BE2C (cell line): ENCODE data around the gene INSC.

Source experiments
- DNase-seq: peaks from one replicate; pipeline ENCODE4 v3.0.0-alpha.2; 2020
- H3K27me3 ChIP-seq: fragments of 250-450 bp; sonication (Bioruptor Pico); 2 replicates; pipeline ENCODE4 v1.5.1; 2020; ENCODE audit warnings: mild to moderate bottlenecking
- H3K36me3 ChIP-seq: fragments of 250-450 bp; sonication (Bioruptor Pico); 2 replicates; pipeline ENCODE4 v1.5.1; 2020; ENCODE audit warnings: mild to moderate bottlenecking
- H3K4me1 ChIP-seq: fragments of 250-450 bp; sonication (Bioruptor Pico); 2 replicates; pipeline ENCODE4 v1.5.1; 2020
- H3K4me3 ChIP-seq: 2 replicates; pipeline ENCODE4 v1.5.1; 2011; ENCODE audit warnings: low read depth, low read length
- H3K9me3 ChIP-seq: fragments of 250-450 bp; sonication (Bioruptor Pico); 2 replicates; pipeline ENCODE4 v1.5.1; 2020
- CTCF ChIP-seq: IDR thresholded peaks from 2 replicates; pipeline ENCODE4 v1.5.1; 2012; ENCODE audit warnings: mild to moderate bottlenecking, low read depth, low read length

The INSC gene

GRCh38 chr11:15157606-15158137, 42.9 kb downstream of the INSC start:
- Histone ChIP-seq H3K9me3 (no peaks in the 10 kb centered on the region), H3K27me3 (no peaks in the 10 kb centered on the region), H3K4me3 (no peak overlapping the region), H3K36me3 (no peaks in the 10 kb centered on the region), H3K4me1 (no peaks in the 10 kb centered on the region)
- no peak for TF ChIP-seq CTCF
- no peak for DNase-seq

- Histone ChIP-seq H3K4me3 (no peak overlapping the region), H3K27me3 (no peaks in the 10 kb centered on the region), H3K36me3 (no peaks in the 10 kb centered on the region), H3K4me1 (no peaks in the 10 kb centered on the region), H3K9me3 (no peaks in the 10 kb centered on the region)
- no peak for TF ChIP-seq CTCF
- DNase-seq = no peak
Measured at GRCh38 chr11:15158351-15159015, 43.8 kb downstream of the INSC start.

GRCh38 chr11:15159085-15159484, 44.4 kb downstream of the INSC start:
- no peak overlapping the region for H3K4me3 ChIP-seq
- H3K27me3 ChIP-seq = no peaks in the 10 kb centered on the region
- H3K4me1 ChIP-seq = no peaks in the 10 kb centered on the region
- no peak for DNase-seq
- H3K9me3 ChIP-seq = no peaks in the 10 kb centered on the region
- H3K36me3 ChIP-seq = no peaks in the 10 kb centered on the region
- peak; percentile 50 for TF ChIP-seq CTCF

GRCh38 chr11:15161790-15162189, 47.1 kb downstream of the INSC start:
- H3K36me3 ChIP-seq = no peaks in the 10 kb centered on the region
- DNase-seq = no peak

GRCh38 chr11:15163136-15163535, 48.4 kb downstream of the INSC start:
- Histone ChIP-seq H3K4me1 (no peaks in the 10 kb centered on the region), H3K36me3 (no peaks in the 10 kb centered on the region), H3K9me3 (no peaks in the 10 kb centered on the region), H3K4me3 (no peak overlapping the region), H3K27me3 (no peaks in the 10 kb centered on the region)
- no peak for TF ChIP-seq CTCF
- DNase-seq = no peak

More at GRCh38 chr11:15161790-15162189, 47.1 kb downstream of the INSC start:
- Histone ChIP-seq H3K27me3 (no peaks in the 10 kb centered on the region), H3K4me1 (no peaks in the 10 kb centered on the region), H3K4me3 (no peak overlapping the region), H3K9me3 (no peaks in the 10 kb centered on the region)
- TF ChIP-seq CTCF = no peak

- no peak for TF ChIP-seq CTCF
- no peaks in the 10 kb centered on the region for H3K27me3 ChIP-seq
- H3K4me1 ChIP-seq = no peaks in the 10 kb centered on the region
- H3K4me3 ChIP-seq = no peak overlapping the region
- H3K9me3 ChIP-seq = no peaks in the 10 kb centered on the region
- H3K36me3 ChIP-seq = no peaks in the 10 kb centered on the region
- DNase-seq = no peak
Measured at GRCh38 chr11:15166204-15166603, 51.5 kb downstream of the INSC start.
